ENCODE results near the gene MYEF2. TPM values are rescaled to one million over a fixed set of nuclear protein-coding genes. Genes with fewer than 3 reads are reported as not detected.

MYEF2 gene
- total and polyA plus RNA-seq, 2 of the 8 experiments (the other 6 are each of a cell fraction or from before 2014, with no cell fraction given): 18.9 to 79.2 TPM

Other genes starting within 250 kb of the MYEF2 start
- gene SLC24A5, start 57.3 kb downstream of the MYEF2 start, total RNA-seq (2021; fragmentation: NEBNext Ultra II Directional; extraction: Animal tissue kit (Norgen Biotek cat#: 25700)): not detected in 2 replicates
- not detected in 2 replicates for gene SLC24A5, start 57.3 kb downstream of the MYEF2 start, polyA plus RNA-seq (2011; rRNA removed)
- gene CTXN2, start 13.4 kb upstream of the MYEF2 start, total RNA-seq (2021; fragmentation: NEBNext Ultra II Directional; extraction: Animal tissue kit (Norgen Biotek cat#: 25700)): not detected in 2 replicates
- gene CTXN2, start 13.4 kb upstream of the MYEF2 start, polyA plus RNA-seq (2011; rRNA removed): 0.08 TPM in 2 replicates
- gene SLC12A1, start 28.0 kb upstream of the MYEF2 start, total RNA-seq (2021; fragmentation: NEBNext Ultra II Directional; extraction: Animal tissue kit (Norgen Biotek cat#: 25700)): 1.0 TPM in 2 replicates
- gene SLC12A1, start 28.0 kb upstream of the MYEF2 start, polyA plus RNA-seq (2011; rRNA removed): 0.16 and 0.63 TPM in 2 replicates
- gene DUT, start 153.1 kb upstream of the MYEF2 start, total RNA-seq (2021; fragmentation: NEBNext Ultra II Directional; extraction: Animal tissue kit (Norgen Biotek cat#: 25700)): 246 and 259 TPM in 2 replicates
- 71.4 and 71.5 TPM in 2 replicates for gene DUT, start 153.1 kb upstream of the MYEF2 start, polyA plus RNA-seq (2011; rRNA removed)